Esophagus muscularis mucosa (tissue), 4 donors: ENCODE results near the gene TMEM38A. TPM values are rescaled to one million over a fixed set of nuclear protein-coding genes. Genes with fewer than 3 reads are reported as not detected.

ENCODE experiments used
- DNase-seq: peaks from one replicate; pipeline ENCODE4 v3.0.0-alpha.2; 2017; ENCODE audit errors: extremely low spot score
- H3K27ac ChIP-seq, 4 donors: fragments of 200-600 bp; sonication (generic); replicated peaks in 1 of 4; 1 replicate in 3 of 4; 2 replicates in 1 of 4; pipeline ENCODE4 v1.5.1; 2016 to 2019; ENCODE audit warnings: mild to moderate bottlenecking in 1 of 4
- H3K27me3 ChIP-seq, 4 donors: fragments of 200-600 bp; sonication (generic); one replicate each; pipeline versions ENCODE4 v1.5.1 to v1.6.0; 2016 to 2019
- H3K36me3 ChIP-seq, 4 donors: fragments of 200-600 bp; sonication (generic); one replicate each; pipeline ENCODE4 v1.5.1; 2016 to 2019
- H3K4me1 ChIP-seq, 4 donors: fragments of 200-600 bp; sonication (generic); one replicate each; pipeline ENCODE4 v1.5.1; 2016 to 2019
- H3K4me3 ChIP-seq, 4 donors: fragments of 200-600 bp; sonication (generic); 1 replicate in 2 of 4; 2 replicates in 2 of 4; pipeline ENCODE4 v1.5.1; 2016 to 2019; ENCODE audit warnings: mild to moderate bottlenecking in 4 of 4, moderate library complexity in 1 of 4
- H3K9me3 ChIP-seq, 4 donors: fragments of 200-600 bp; sonication (generic); 1 replicate in 3 of 4; 2 replicates in 1 of 4; pipeline ENCODE4 v1.5.1; 2016 to 2019
- EP300 ChIP-seq: sonication (generic); formaldehyde crosslinking; IDR thresholded peaks from one replicate; pipeline ENCODE4 v1.6.1; 2017; ENCODE audit warnings: antibody characterized with exemption
- POLR2A ChIP-seq: fragments of 450-650 bp; IDR thresholded peaks from one replicate; pipeline ENCODE4 v1.6.1; 2017; ENCODE audit warnings: antibody characterized with exemption, moderate library complexity, mild to moderate bottlenecking, low read depth
- POLR2AphosphoS5 ChIP-seq, 2 donors: sonication (generic); formaldehyde crosslinking; IDR thresholded peaks; one replicate each; pipeline ENCODE4 v1.6.1; 2017; ENCODE audit warnings: antibody characterized with exemption in 2 of 2
- WGBS: methylation state at CpG from one replicate; pipeline ENCODE4 v1.1.5; 2018; 5-methylcytosine and 5-hydroxymethylcytosine counted together
- intact Hi-C: fragments of 100-400 bp; cut with DNase I; formaldehyde crosslinking; loops from one replicate; pipeline ENCODE4 v1.15.1; 2023
- total RNA-seq, 4 donors: library from RNA; depleted of rRNA; stranded (reverse); fragments of >200 nt; gene quantifications; one replicate each; pipeline versions ENCODE4 v1.1.0 to v1.2.1, GENCODE V29; 2016
- TF ChIP-seq, protein P1 (sequence below), 3 experiments: fragments of 200-600 bp in 2 of 3; fragments of 450-650 bp in 1 of 3; sonication (generic) in 2 of 3; IDR thresholded peaks; one replicate each; pipeline ENCODE4 v1.5.1; 2017 to 2019; ENCODE audit warnings: antibody characterized with exemption in 3 of 3, mild to moderate bottlenecking in 2 of 3, moderate library complexity in 1 of 3

Gene TMEM38A, protein sequence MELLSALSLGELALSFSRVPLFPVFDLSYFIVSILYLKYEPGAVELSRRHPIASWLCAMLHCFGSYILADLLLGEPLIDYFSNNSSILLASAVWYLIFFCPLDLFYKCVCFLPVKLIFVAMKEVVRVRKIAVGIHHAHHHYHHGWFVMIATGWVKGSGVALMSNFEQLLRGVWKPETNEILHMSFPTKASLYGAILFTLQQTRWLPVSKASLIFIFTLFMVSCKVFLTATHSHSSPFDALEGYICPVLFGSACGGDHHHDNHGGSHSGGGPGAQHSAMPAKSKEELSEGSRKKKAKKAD
- total RNA-seq, result 10 to 100 TPM in 1 of 4 donors, 1 to 10 TPM in 3; 6.3 to 10.4 (median 7.7) TPM

DNA sequence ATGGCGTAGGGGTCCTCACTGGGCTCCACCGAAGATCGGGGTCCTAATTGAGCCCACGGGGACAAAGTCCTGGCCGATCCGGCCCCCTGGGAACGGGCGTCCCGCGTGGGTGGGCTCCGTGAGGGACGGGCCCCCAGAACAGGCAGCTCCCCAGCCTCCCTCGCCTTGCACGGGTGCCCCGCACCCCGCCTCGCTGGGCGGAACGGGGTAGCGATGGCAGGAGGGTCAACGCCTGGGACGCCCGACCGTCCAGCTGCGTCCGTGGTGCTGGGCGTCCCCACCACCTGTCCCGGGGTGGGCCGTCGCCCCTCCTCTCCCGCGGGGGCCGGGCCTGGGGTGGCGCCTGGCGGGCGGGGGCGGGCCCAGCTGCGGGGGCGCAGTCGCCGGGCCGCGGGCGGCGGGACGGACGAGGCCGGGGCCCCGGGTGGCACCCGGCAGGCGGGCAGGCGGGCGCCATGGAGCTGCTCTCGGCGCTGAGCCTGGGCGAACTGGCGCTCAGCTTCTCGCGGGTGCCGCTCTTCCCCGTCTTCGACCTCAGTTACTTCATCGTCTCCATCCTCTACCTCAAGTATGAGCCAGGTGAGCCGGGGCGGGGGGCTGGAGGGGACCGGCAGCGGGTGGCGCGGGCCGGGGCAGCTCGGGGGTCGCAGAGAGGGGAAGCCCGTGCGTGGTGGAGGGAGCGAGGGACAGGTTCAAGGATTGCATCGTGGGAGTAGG, at the start of gene TMEM38A:
TSS of gene TMEM38A (plus strand) at position 377 of the 717 bp plus-strand sequence. CDS start at position 456, 79 bp downstream.
- peak; percentile 39 to 42 for TF ChIP-seq POLR2AphosphoS5 (IDR thresholded peaks at IDR 0.05)
- TF ChIP-seq, protein P1, sequence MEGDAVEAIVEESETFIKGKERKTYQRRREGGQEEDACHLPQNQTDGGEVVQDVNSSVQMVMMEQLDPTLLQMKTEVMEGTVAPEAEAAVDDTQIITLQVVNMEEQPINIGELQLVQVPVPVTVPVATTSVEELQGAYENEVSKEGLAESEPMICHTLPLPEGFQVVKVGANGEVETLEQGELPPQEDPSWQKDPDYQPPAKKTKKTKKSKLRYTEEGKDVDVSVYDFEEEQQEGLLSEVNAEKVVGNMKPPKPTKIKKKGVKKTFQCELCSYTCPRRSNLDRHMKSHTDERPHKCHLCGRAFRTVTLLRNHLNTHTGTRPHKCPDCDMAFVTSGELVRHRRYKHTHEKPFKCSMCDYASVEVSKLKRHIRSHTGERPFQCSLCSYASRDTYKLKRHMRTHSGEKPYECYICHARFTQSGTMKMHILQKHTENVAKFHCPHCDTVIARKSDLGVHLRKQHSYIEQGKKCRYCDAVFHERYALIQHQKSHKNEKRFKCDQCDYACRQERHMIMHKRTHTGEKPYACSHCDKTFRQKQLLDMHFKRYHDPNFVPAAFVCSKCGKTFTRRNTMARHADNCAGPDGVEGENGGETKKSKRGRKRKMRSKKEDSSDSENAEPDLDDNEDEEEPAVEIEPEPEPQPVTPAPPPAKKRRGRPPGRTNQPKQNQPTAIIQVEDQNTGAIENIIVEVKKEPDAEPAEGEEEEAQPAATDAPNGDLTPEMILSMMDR (IDR thresholded peaks at IDR 0.05), result no peak
- TF ChIP-seq EP300, result no peak
- TF ChIP-seq POLR2A, result no peak
- no peaks in the 10 kb centered on the region for H3K27me3 ChIP-seq
- no peaks in the 10 kb centered on the region for H3K9me3 ChIP-seq
- H3K4me3 ChIP-seq, result peak within 1 kb of the TSS; percentile 71 to 84 (median 74)
- peak within 1 kb of the TSS; percentile 85 to 94 (median 90) for H3K27ac ChIP-seq
- H3K4me1 ChIP-seq, result peaks cover 29 to 71% (median 52%) of the 10 kb centered on the region in 4 donors
- intact Hi-C loops, result no loop called here
- H3K36me3 ChIP-seq, result peaks cover 19 to 29% (median 23%) of the 10 kb centered on the region in 4 donors
- DNase-seq, result no peak
- 3% methylated on average over 28 of the region's 76 CpGs for WGBS

DNA sequence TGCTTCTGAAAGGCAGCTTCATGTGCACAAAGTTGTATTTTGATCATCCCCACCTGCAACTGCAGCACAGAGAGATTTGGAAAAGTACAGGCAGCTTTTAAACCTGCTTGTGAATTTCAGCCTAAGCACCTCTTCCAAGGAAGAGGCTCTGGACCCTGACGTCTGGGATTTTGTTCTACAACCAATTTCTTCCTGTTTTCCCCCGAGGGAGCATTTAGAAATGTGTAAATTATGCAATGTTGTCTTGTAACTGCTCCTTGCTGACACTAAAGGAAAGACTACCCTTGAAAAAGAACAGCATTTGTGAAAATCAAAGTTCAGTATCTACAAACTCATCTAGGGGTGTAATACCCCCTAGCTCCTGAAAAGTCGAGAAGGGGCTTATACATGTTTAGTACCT, 48.3 kb upstream of the TMEM38A start:
- Histone ChIP-seq H3K4me3 (no peak overlapping the region), H3K9me3 (no peaks in the 10 kb centered on the region), H3K36me3 (no peaks in the 10 kb centered on the region), H3K27me3 (no peaks in the 10 kb centered on the region), H3K27ac (peak overlapping the region in 1 of 4 donors; percentile 35), H3K4me1 (peaks cover 47 to 80% (median 51%) of the 10 kb centered on the region in 4 donors)
- no peak for DNase-seq
- intact Hi-C loops, result no loop called here
- TF ChIP-seq, protein P1 (IDR thresholded peaks at IDR 0.05), result no peak
- TF ChIP-seq POLR2AphosphoS5 (IDR thresholded peaks at IDR 0.05) (no peak), POLR2A (no peak), EP300 (no peak)
- WGBS, result 59% methylated on average over 3 of the region's 3 CpGs

DNA sequence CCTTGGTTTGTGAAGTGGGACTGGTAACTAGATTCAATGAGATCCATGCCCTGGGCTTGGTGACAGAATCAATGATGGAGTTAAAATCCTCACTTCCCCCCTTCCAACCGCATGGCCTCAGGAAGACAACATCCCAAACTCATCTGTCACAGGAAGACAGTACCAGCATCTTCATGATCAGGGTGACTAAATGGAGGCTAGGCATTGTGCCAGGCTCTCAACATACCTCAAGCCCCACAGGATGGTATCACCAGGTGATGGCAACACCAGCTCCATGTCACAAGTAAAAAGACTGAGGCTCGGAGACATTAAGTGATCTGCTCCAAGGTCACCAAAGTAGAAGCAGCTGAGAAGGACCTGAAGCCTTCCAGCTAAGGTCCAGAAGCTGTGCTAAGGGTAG, 47.1 kb upstream of the TMEM38A start:
- 89% methylated on average over 1 of the region's 2 CpGs for WGBS
- intact Hi-C loops, result no loop called here
- no peak for DNase-seq
- Histone ChIP-seq H3K4me3 (no peak overlapping the region), H3K4me1 (peaks cover 43 to 80% (median 49%) of the 10 kb centered on the region in 4 donors), H3K36me3 (no peaks in the 10 kb centered on the region), H3K27ac (no peak overlapping the region), H3K27me3 (no peaks in the 10 kb centered on the region), H3K9me3 (no peaks in the 10 kb centered on the region)
- no peak for TF ChIP-seq POLR2A

DNA sequence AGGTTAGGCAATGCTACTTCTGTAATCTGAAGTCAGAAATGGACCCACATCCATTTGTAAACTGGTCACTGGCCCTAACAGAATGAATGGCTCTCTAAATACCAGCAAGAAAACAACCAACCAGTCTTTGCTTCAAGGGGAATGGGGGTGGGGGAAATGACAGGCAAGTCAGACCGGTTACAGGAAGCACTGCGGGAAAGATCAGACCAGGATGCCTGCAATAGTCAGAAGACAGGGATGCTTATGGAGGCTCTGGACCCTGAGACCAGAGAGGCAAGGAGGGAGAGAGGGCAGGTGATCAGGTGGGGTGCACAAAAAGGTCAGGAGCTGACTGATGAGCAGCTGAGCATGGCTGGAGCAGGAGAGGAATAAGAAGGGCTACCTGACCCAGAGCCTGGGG, 46.0 kb upstream of the TMEM38A start:
- DNase-seq, result no peak
- H3K4me3 ChIP-seq, result no peak overlapping the region
- H3K9me3 ChIP-seq, result no peaks in the 10 kb centered on the region
- H3K4me1 ChIP-seq, result peaks cover 45 to 89% (median 56%) of the 10 kb centered on the region in 4 donors
- no peak overlapping the region for H3K27ac ChIP-seq
- intact Hi-C loops, result no loop called here
- WGBS, result 36% methylated on average over 2 of the region's 2 CpGs
- no peaks in the 10 kb centered on the region for H3K27me3 ChIP-seq
- no peaks in the 10 kb centered on the region for H3K36me3 ChIP-seq
- TF ChIP-seq POLR2A, result no peak
- TF ChIP-seq, protein P1 (IDR thresholded peaks at IDR 0.05), result no peak
- TF ChIP-seq EP300, result no peak
- TF ChIP-seq POLR2AphosphoS5 (IDR thresholded peaks at IDR 0.05), result no peak

DNA sequence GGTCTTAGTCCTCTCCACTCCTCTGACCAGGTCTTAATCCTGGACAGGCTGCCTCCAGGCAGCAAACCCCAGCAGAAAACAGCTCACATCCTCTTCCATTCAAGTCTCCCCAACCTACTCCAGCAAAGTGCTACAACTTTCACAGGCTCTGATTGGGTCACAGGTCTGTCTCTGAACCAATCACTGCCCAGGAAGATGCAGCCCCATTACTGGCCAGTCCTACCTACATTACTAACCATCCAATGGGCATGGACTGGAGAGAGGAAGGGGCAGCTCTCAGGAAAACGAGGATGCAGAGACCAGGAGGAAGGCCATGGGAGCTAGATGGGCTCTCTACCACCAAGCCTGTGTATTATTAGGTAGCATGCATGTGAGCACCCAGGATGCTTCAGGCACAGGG, 45.1 kb upstream of the TMEM38A start:
- intact Hi-C loops, result no loop called here
- DNase-seq, result no peak
- no peak overlapping the region for H3K27ac ChIP-seq
- no peaks in the 10 kb centered on the region for H3K36me3 ChIP-seq
- TF ChIP-seq POLR2AphosphoS5 (IDR thresholded peaks at IDR 0.05), result no peak
- TF ChIP-seq, protein P1 (IDR thresholded peaks at IDR 0.05), result no peak
- no peak for TF ChIP-seq POLR2A
- TF ChIP-seq EP300, result no peak
- peaks cover 47 to 97% (median 64%) of the 10 kb centered on the region in 4 donors for H3K4me1 ChIP-seq
- no peaks in the 10 kb centered on the region for H3K9me3 ChIP-seq
- 25% methylated on average over 1 of the region's 1 CpG for WGBS
- H3K4me3 ChIP-seq, result no peak overlapping the region
- no peaks in the 10 kb centered on the region for H3K27me3 ChIP-seq
